Lower leg skin (tissue), 3 donors: Measurements from ENCODE around the gene SLC4A2.

Experiments
- CTCF ChIP-seq, 3 donors: fragments of 450-650 bp; IDR thresholded peaks; one replicate each; pipeline ENCODE4 v1.5.1; 2016; ENCODE audit warnings: antibody characterized with exemption in 3 of 3, mild to moderate bottlenecking in 3 of 3, moderate library complexity in 2 of 3
- POLR2A ChIP-seq, 2 donors: fragments of 450-650 bp; IDR thresholded peaks; one replicate each; pipeline ENCODE4 v1.6.1; 2016 to 2017; ENCODE audit warnings: antibody characterized with exemption in 2 of 2, mild to moderate bottlenecking in 1 of 2, moderate library complexity in 1 of 2

DNA sequence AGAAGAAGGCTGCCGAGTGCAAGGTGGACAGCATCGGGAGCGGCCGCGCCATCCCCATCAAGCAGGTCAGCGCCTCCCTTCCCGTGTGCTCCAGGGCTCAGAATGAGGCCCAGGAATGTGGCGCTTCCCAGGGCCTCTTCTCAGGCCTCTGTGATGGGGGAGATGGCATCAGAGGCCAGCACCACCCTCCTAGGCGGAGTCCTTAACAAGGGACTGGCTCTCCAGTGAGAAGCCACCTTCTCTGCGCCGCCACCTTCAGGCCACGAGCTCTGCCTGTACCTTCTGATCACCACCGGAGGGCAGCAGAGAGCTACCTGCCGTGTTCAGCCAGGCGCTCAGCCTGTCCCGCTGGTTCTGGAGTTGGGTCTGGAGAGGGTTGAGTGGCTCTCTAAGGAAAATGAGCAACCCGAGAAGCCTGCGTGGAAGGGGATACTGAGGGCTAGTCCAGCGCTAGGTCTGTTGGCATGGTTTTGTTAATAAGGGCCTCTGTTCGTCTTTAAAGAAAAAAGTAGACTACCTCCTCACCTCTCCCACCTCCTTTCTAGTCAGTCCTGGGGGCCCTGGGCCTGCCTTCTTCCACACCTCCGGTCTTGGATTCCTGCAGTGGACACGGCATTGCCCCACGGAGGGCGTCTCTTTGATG, 64.6 kb downstream of the SLC4A2 start:
- TF ChIP-seq CTCF (IDR thresholded peaks at IDR 0.05) (peak in 1 of 3 donors; percentile 89), POLR2A (IDR thresholded peaks at IDR 0.05) (no peak)
